NCI-H748 (cell line): ENCODE data around the gene ATXN7L2.
"Not testable (repeated sequence)": the region's sequence is repeated elsewhere in the genome, so short reads cannot be mapped to it uniquely, and the experiment has no call there.

Experiments
- DNase-seq: peaks from one replicate; lab custom pipeline; 2025; ENCODE audit not compliant: unreplicated experiment; lab: John Stamatoyannopoulos, UW

ATXN7L2 gene, protein sequence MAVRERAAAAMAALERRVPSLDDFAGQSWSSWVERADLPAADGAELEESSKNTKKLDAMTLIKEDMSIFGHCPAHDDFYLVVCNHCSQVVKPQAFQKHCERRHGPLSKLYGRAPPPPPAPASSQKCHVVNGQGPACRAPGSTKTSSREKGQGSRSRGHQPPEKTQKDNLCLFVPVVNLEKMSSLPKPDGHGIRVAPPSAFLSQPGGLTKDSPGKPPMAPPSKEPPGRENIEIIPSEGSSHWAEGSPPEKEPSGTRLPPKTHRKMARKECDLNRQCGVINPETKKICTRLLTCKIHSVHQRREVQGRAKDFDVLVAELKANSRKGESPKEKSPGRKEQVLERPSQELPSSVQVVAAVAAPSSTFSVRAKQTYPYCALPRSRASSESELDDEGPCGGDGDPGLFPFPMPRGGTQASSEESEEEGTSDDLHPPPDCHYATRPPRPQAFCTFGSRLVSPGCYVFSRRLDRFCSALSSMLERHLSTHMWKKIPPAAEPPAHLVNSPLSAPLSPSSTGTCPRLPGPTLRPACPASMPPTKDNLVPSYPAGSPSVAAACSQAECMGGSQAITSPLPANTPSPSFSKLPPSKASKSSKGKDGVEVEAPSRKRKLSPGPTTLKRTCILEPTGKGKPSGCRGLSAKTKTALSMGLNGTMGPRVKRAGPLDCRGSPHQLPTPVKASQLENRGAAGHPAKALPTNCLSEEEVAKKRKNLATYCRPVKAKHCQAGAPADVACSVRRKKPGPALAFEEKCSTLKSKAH

DNA sequence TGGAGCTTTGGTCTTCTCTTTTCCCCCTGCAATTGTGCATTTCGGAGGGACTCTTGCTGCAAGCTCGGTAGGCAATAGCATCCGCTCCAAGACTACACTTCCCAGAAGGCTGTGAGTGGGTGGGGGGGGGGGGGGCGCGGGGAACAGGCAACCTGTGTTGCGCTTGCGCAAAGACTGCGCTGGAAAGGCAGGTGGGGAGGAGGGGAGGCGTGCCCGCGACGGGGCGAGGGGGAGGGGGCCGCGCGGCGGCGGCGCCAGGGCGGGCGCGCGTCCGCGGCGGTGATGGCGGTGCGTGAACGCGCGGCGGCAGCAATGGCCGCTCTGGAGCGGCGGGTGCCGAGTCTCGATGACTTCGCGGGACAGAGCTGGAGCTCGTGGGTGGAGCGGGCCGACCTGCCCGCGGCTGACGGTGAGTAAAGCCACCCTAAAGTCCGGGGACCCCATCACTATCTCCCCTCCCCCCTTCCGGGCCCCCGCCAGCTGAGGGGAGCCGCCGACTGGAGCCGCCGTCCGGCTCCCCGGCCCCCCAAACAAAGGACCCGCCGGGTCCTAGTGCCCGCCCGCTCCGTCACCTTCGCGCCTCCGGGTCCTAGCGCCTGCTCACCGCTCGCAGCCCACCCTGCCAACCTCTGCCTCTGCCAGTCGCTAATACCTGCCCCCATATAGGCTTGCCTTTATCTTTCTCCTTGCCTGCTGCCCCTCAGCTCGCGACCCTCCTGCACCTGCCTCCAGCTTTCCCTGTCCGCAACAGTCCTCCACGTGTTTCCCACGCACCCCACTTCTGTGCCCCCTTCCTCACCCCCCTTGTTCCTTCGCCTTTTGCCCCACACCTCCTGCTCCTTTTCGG, at the start of gene ATXN7L2:
Gene ATXN7L2, plus strand, starts transcription at position 234 of the 847 bp plus-strand sequence. Its CDS starts 49 bp downstream, at position 283.
- DNase-seq, result peak; percentile 92

DNA sequence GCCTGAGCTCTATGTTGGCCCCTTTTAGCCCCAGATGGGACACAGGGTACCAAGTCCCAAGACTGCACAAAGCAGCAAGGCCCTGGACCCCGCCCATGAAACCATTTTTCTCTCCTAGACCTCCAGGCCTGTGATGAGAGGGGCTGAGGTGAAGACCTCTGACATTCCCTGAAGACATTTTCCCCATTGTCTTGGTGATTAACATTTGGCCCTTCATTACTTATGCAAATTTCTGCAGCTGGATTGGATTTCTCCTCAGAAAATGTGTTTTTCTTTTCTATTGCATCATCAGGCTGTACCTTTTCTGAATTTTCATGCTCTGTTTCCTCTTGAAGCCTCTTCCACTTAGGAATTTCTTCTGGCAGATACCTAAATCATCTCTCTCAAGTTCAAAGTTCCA, 49.2 kb upstream of the ATXN7L2 start:
- DNase-seq, result no peak

DNA sequence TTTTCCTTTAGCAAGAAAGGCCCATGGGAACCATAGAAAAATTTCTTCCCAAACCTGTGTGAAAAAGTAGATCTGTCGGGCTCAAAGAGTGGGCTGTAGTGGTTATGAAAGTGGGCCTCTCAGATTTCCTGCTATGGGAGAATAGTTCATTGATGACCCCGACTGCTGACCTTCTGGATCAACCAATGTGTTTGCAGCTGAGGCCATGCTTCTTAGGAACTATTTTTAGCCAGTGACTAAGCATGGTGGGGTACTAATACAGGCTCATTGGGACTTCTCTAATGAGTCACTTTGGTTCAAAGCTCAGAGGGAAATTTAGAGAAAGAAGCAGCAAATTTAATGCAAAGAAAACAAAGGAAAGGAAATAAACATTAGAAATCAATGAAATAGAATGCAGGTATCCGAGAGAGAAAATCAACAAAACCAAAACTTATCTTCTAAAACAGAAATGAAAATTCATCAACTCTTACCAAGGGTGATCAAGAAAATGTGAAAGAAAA, 44.9 kb upstream of the ATXN7L2 start:
- no peak for DNase-seq

DNA sequence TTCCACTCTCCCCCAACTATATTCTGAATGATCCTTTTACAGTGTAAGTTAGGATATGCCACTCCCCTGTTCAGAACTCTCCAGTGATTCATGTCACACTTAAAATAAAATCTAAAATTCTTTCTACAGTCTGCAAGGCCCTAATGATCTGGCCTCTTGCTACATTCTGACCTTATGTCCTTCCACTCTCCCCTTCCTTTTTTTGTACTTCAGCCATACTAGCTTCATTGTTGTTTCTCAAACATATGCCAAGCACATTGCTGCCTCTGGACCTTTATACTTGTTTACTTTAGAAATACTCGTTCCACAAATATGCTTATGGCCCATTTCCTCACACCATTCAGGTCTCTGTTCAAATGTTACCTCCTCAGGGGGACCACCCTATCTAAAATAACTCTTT, 42.6 kb upstream of the ATXN7L2 start:
- no peak for DNase-seq

DNA sequence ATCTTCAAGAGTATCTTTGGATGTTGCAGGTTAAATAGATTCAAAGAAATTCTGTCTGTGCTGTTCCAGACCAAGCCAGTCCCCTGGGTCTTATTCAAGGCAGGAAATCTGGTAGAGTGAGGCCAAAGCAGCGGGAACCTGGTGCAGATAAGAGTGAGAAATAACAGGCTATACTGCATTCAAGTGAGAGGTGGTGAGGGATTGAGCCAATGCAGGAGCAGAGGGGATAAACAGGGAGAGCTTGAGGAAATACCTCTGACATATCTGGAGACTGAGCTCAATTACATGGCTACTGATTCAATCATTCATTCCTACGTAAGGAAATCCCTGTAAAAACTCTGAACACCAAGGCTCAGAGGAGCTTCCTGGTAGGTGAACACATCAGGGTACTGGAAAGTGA, 40.2 kb upstream of the ATXN7L2 start:
- no peak for DNase-seq

DNA sequence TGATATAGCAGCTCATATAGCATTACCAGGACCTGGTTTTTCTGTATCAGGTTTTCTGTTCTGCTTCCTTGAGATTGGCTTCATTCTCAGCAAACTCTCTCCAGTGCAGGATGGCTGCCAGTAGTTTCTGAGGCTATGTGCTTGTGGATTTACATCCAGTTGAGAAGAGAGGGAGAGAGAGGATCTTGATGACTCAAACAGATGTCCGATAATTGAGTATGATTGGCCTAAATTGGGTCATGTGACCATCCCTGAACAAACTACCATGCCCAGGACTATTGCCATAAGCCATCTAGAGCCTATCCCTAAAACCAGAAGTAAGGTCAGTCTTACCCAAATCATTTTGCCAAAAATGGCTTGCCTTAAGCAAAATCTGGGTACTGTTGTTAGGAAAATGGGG, 39.4 kb upstream of the ATXN7L2 start:
- DNase-seq, result no peak

DNA sequence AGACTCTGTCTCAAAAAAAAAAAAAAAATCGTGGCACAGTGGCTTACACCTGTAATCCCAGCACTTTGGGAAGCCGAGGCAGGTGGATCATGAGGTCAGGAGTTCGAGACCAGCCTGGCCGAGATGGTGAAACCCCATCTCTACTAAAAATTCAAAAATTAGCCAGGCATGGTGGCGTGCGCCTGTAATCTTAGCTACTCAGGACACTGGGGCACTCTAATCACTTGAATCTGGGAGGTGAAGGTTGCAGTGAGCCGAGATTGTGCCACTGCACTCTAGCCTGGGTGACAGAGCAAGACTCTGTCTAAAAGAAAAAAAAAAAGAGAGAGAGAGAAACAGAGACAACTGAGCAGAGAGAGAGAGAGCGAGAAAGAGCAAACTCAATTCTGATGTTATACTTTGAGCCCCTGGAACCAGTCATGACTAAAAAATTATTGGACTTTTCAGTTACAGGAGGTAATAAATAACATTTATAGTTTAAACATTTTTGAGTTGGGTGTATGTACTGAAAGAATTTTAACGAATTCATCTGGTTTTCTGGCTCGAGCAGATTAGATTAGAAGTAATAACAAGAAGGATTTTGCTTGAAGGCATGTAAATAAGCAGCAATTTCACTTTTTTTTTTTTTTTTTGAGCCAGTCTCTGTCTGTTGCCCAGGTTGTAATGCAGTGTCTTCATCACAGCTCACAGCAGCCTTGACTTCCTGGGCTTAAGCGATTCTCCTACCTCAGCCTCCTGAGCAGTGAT, 37.6 kb upstream of the ATXN7L2 start:
- not testable (repeated sequence) for DNase-seq

DNA sequence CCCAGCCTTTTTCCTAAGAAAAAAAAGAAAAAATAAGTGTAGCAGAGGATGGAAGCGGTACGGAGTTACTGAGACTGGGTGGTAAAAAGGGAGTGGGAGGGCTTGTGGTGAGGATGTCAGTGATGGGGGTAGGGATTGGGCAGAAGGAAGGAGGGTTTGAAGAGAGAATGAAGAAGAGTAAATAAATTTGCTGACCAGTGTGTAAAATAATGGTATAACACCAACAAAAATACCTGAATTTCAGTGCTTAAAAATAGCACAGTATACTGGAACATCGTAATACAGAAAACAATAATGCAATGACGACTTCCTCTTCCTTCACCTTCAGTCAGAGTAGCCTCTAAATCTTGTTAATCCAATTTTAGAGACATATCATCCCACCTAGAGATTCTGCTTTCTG, 36.2 kb upstream of the ATXN7L2 start:
- no peak for DNase-seq

DNA sequence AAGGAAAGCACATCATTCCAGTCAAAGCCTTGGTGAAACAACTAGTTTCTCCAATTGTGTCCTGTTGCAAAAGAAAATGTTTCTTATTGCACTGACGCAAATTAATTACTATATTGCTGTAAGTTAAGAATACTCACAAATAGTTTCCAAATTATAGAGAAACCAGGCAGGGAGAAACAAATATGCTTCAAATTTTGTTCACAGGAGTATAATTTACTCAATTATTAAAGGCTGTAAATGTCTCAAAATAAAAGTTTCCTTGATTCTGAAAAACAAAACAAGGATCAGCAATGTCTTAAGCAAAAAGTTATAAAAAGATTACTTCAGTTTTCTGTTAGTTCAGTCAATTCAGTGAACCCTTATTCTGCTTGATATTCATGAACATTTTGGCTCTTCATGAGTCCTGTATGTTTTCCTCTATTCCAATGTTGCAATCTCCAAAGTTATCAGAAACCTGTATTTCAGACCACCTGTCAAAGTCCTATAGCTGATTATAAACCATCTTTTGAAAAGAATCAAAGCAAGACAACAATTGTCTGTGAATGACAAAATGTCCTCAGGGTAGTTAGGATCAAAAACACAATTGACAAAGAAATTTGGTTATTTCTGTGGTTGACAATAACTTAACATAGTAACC, 29.1 kb upstream of the ATXN7L2 start:
- DNase-seq, result no peak

DNA sequence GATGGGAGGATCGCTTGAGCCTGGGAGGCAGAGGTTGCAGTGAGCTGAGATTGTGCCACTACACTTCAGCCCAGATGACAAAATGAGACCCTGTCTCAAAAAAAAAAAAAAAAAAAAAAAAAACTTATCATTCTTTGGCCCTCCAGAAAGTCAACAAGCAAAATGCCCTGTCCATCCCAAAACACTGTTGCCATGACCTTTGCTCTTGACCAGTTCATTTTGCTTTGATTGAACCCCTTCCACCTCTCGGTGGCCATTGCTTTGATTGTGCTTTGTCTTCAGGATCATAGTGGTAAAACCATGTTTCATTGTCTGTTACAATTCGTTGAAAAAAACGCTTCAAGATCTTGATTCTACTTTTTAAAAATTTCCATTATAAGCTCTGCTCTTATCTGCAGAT, 25.9 kb upstream of the ATXN7L2 start:
- no peak for DNase-seq

DNA sequence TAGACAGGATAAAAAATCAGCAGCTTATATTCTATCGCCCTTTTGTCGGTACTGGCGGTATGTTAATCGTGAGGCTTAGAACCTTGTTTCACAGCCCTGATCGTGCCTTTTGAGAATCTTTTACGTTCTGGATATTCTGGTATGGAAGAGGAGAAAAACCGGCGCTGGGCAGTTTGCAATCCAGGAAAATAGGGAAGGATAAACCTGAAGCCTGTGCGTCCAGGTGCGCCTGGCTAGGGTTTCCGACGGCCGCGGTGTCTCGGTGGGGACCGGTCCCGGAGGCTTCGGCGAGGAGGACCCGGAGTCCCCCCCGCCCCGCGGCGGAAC, 17.6 kb upstream of the ATXN7L2 start:
- DNase-seq, result peak; percentile 64

DNA sequence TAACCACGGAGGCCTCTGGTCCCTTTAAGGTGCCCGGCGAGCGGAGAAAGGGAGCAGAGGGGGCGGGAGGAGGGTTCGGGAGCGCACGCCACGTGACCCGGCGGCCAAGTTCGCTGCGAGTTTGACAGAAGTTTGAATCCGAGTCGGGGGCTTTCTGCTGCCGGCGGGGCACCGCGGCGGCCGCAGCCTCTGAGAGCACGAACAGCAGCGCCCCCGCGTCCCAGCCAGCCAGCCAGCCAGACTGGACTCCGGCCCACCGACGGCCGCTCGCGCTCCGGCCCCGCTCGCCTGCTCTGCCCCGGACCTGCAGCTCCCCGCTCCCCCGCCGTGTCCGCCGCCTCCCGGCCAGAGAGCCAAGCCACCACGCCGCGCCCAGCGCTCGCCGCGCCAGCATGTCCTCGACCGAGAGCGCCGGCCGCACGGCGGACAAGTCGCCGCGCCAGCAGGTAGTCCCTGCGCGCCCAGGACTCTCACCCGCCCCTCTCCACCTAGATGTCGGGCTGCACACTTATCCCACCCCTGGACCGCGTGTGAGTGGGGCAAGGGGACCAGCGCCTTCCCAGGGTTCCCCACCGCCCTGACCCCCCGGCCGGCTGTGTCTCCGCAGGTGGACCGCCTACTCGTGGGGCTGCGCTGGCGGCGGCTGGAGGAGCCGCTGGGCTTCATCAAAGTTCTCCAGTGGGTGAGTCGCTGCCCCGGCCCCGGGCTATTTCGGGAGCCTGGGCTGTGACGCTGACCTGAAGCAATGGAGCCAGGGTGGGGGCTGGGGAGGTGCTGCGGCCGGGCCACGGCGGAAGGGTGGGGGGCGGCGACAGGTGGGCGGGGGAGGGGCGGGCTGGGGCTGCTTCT, 17.0 kb upstream of the ATXN7L2 start, which contains the start of gene SYPL2:
Gene SYPL2, plus strand, starts transcription at position 95 of the 849 bp plus-strand sequence. Its CDS starts 298 bp downstream, at position 393.
- peak; percentile 64 for DNase-seq

DNA sequence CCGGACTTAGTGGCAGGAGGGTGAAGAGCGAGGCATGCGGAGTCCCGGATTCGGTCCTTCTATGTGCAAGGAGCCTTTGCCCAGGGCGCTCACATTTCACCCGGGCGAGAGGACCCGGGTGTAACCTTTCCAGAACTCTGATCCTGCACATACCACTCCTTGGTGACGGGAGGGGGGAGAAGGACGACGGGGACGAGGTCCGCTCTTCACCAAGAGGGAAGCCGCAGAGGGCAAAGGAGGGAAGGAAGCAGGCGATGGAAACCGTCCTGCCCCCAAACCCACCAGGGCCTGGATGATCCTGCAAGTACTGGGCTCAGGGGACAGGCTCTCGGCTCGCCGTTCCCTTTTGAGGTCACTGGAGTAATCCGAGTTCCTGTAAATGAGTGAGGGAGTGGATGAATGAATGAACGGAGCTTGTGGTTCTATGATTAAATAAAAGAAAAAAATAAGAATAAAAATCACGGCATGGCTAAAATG, 16.4 kb upstream of the ATXN7L2 start:
- no peak for DNase-seq

DNA sequence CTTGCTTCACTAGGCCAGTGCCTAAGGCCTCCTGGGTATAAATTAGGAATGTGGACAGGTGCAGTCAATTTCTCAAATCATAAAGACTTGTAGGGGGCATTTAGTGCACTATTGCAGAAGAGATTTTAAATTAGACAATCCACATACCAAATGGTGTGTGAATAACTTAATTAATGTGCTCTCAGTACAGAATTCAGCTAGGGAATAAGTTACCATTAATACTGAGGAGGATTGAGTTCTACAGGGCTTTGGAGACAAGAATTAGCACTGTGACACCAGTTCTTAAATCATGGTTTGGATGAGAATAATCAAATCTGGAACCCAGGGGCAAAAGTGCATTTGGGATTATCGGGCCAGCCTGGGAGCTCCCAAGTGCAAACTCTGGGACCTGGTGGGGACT, 15.6 kb upstream of the ATXN7L2 start:
- no peak for DNase-seq

DNA sequence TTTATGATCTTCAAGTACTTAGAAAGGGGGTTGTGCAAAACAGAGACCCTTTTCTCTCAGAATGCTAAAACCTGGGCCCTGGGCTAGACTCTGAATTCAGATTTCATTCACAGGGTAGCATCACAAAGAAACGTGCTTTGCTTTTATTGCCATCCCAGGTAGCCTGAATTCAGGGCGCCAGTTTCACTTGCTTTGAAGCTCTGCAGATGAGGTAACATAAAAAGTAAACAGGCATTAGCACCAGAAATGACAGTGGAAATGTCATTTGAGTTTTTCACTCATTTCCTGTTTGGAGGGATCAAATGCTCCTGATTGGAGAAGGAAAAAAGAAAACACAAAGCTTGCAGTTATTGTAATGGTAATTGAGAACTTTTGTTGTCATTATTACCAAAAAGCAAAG, 14.8 kb upstream of the ATXN7L2 start:
- peak; percentile 9 for DNase-seq

DNA sequence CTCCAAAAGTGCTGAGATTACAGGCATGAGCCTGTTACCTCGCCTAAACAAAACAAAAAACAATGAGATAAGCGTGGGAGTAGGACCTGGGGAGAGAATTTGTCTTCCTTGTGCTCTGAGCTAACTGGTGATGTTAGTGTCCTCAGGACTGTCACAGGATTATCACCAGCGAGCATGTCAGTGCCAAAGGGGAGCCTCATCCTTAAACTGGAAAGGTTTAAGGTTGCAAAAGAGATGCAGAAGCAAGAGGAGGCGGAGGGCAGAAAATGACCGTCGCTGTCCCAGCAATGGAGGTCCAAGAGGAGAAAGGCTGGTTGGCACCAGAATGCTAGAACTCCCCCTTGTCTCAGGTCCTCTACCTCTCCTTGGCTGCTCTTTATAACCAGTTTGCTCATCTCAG, 13.5 kb upstream of the ATXN7L2 start:
- no peak for DNase-seq

DNA sequence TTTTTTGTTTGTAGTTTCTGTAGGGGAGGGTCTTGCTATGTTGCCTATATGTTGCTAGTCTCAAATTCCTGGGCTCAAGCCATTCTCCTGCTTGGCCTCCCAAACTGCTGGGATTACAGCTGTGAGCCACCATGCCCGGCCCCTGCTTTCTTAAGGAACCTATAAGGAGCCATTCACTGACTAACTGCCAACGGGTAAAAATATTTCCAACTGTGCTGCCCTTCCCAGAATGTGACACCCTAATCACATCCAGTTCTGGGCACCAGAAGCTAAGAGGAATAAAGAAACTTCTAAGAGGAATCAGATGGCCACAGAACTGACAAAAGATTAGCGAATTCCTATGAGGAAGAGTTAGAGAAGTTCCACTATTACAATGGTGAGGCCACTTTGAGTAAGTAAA, 10.9 kb upstream of the ATXN7L2 start:
- no peak for DNase-seq

DNA sequence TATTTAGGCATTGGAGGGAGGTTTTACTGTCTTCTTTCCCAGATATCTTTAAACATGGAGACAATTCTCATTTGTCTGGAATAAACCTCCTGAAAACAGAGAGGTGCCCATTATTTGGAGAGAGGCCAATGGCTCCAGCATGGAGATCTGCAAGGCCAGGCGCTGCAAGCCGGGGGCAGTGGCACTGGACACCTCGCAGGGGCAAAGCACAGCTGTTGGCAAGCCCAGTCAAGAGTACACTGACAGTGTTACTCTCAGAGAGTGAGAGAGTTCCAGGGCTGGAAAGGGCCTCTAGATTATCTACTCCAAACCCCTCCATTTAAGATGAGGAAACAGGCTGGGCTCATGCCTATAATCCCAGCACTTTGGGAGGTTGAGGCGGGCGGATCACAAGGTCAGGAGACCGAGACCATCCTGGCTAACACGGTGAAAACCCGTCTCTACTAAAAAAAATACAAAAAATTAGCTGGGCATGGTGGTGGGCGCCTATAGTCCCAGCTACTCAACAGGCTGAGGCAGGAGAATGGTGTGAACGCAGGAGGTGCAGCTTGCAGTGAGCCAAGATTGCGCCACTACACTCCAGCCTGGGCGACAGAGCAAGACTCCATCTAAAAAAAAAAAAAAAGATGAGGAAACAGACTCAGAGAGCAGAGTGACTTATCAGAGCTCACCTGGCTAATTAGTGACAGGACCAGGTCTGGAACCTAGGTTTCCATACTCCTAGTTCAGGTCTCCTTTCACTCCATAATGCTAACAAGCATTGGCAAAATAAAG, 10.2 kb upstream of the ATXN7L2 start:
- DNase-seq, result not testable (repeated sequence)
